ENCODE results near the gene SUFU.

DNA sequence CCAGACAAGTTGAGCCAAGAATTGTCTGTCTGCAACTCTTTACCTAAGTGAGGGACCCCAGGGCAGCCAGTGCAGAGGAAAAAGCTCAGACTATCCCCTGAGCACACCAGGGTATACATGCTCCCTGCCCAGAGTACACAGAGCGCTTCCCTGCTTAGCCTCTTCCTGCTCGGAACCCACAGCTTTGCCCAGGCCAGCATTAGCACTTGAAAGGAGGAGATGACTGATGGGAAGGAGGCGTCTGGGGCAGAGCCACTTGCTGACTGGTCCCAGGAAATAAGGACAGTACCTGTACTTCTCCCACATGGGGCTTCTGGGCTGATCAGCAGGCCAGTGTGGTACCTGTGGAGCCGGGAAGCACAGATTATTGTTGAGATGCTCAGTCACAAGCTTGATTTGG lies 92.1 kb downstream of the SUFU start:
- TF ChIP-seq, protein P1, sequence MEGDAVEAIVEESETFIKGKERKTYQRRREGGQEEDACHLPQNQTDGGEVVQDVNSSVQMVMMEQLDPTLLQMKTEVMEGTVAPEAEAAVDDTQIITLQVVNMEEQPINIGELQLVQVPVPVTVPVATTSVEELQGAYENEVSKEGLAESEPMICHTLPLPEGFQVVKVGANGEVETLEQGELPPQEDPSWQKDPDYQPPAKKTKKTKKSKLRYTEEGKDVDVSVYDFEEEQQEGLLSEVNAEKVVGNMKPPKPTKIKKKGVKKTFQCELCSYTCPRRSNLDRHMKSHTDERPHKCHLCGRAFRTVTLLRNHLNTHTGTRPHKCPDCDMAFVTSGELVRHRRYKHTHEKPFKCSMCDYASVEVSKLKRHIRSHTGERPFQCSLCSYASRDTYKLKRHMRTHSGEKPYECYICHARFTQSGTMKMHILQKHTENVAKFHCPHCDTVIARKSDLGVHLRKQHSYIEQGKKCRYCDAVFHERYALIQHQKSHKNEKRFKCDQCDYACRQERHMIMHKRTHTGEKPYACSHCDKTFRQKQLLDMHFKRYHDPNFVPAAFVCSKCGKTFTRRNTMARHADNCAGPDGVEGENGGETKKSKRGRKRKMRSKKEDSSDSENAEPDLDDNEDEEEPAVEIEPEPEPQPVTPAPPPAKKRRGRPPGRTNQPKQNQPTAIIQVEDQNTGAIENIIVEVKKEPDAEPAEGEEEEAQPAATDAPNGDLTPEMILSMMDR (IDR thresholded peaks at IDR 0.05 in 8 of 11, conservative IDR thresholded peaks at IDR 0.05 in 3 of 11) = no peak
- no peak for TF ChIP-seq POLR2AphosphoS5 (IDR thresholded peaks at IDR 0.05)

Data from spleen (tissue), 7 donors.